GM19468 (cell line): ENCODE results near the gene EEF1AKMT3.
"Not testable (repeated sequence)": the region's sequence is repeated elsewhere in the genome, so short reads cannot be mapped to it uniquely, and the experiment has no call there.

Source experiments
- ATAC-seq: cut with Tn5 transposase; IDR thresholded peaks from one replicate; pipeline ENCODE4 v1.9.1; 2021; ENCODE audit warnings: mild to moderate bottlenecking, moderate library complexity, moderate number of reproducible peaks; ENCODE audit not compliant: unreplicated experiment; ENCODE audit errors: extremely low read depth

EEF1AKMT3 gene

DNA sequence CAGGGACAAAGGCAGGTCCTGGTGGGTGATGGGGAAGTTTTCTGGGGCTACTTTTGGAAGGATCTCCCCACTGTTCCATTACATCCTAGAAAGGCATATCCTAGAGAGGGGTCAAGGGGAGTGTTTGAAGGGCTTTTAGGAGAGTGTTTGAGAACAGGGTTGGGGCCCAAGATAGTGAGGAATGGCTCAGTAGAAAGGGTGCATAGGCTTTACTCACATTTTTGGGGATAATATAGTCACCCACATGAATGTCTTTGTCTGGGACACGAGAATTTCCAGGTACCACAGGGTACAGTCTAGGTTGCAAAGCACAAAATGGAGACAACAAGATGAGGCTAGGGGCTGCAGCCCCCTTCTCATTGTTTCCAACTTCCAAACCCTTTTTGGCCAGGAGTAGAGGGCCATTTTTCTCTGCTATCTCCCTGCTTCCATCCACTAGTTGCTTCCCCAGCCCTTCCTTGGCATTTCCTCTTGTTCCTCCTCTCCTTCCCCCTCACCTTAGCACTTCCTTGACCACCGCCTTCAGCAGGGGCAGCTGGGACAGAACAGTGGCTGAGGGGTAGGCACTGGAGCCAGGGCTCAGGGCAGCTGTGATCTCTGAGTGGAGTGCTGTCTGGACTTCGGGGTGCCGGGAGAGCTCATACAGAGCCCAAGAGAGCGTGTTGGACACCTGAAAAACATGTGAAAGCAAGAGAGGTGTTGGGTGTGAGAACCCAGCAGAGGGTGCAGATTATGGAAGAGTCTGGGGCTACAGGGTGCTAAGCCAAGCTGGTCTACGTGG is 8.3 kb upstream of the EEF1AKMT3 start:
- no peak for ATAC-seq

DNA sequence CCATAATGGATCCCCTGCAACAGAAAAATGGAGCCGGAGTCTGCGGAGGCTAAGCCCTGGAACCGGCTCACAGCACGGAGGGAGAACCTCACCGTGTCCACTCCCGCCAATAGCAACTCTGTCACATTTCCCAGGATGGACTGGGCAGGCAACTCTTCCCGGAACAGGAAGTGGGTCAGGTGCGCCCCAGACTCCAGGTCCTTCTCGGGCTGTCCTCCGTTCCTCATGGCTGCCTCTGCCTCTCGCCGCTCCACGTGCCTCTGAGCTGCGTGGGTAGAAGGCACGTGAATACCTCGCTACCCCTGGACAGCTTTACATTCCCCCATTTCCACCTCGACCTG is 7.8 kb upstream of the EEF1AKMT3 start:
- ATAC-seq, result no peak

DNA sequence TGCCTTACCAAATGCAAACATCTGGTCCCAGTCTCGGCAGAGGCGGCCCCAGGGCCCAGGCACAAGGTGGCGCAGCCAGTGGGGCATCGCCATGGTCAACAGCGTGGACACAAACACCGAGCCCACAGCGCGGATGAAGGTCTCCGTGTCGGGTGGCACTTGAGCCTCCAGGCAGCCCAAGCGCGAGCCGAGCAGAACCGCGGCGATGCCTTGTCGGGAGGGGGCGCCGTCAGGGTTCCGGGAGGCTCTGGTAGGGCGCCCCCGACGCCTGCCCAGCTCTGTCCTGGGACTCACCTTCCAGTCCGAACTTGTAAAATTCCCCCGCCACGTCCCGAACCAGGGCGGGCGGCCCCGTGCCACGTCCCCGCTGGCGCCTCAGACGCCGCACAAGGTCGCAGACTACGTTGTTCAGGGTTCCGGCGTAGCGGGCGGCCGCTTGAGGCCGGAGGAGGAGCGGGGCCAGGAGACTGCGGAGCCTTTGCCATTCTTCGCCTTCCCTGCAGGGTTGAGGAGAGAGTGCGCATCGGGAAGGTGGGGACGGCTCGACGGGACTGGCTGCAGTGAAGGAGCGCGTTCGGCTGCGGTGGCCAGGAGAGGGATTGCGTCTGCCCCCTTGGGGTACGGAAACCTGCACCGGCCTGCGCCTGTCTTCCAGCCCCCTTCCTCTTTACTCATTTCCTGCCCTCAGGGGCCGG is 7.3 kb upstream of the EEF1AKMT3 start:
- peak; percentile 63 for ATAC-seq

GRCh38 chr12:57765698-57766463 is 6.5 kb upstream of the EEF1AKMT3 start:
- ATAC-seq, result no peak

DNA sequence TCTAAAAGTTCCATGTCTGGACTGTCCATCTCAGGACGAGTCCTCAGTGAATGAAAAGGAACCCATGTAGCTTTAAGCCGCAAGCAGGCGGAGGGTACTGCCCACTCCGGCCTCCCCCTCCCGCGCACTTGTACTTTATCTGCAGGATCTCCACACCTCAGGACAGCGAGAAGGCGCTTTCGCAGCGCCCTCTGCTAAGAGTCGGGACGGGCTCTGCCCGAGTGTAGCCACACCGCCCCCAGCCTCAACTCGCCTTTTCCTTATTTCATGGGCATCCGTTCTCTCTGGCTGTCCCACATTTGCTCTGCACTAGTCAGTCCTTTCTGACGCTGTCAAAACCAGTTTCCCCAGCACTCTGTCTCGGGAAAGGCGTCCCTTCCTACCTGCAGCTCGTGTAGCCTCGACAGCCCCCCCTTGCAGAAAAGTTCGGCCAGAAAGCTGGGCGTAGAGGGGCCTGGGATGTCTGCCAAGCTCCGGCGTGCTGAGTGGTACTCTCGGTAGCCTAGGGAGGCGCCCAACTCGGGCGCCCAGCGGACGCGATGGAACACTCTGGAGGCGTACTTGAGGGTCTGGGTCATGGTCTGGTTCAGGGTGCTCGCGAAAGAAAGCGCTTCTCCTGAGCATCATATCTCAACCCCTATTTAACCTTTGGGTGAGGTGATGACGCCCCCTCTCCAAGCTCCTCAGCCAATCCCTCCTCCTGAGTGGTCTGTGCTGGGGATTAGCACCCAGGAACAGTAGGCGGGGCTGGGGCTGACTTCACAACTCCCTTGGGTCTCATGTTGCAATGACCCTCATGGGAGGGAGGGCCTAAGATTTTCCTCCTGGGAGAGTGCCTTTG is 5.7 kb upstream of the EEF1AKMT3 start, which contains the start of gene CYP27B1:
TSS of gene CYP27B1 (minus strand) at position 615 of the 841 bp plus-strand sequence. CDS start at position 578, 37 bp downstream.
- no peak for ATAC-seq

DNA sequence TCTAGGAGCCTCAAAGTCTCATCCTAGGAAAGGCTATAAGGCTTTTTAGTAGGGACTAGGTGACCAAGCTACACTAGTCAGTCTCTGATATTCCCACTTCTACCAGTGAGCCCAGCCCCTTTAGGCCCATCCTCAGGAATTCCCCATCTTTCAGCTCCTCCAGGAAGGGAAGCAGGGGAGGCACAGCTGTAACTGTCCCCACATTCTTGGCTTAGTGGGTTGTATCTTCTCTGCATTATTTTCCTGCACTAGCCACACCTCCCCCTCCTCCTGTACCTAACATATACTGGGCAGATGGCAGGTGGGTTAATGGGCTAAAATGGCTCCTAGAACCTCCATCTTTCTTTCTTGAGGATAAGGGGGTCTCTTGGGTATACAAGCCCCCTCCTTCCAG is 5.1 kb upstream of the EEF1AKMT3 start:
- no peak for ATAC-seq

GRCh38 chr12:57767876-57768275 is 4.5 kb upstream of the EEF1AKMT3 start:
- ATAC-seq, result no peak

- no peak for ATAC-seq
Observed at GRCh38 chr12:57769594-57769993, 2.8 kb upstream of the EEF1AKMT3 start.

GRCh38 chr12:57770734-57771133 is 1.7 kb upstream of the EEF1AKMT3 start:
- ATAC-seq, result no peak

GRCh38 chr12:57771236-57771872 is 1.1 kb upstream of the EEF1AKMT3 start:
- ATAC-seq, result peak; percentile 60

DNA sequence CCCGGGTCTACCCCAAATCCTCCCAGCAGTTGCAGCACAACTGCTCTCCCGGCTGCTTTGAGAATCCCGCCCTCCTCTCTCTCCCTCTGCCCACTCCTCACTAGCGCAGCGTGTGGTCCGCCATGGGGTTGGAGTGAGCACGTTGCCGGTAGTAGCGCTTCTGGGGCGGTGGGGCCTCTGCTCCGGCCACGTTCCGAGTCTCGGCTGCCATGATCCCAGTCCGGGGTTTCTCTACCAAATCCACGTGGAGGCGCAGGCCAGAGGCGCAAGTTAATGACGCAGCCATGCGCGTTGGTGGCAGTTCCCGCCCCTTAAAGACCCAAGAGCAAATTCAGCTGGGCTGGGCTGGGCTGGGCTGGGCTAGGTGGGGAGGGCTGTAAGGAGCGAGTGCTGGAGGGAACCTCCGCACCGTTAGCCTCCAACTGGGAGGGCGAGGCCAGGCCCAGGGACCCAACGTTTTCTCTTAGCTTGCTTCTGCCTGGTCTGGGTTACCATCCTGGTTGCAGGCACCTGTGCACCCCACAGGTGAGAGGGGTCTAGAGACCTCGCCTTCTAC is 463 bp upstream of the EEF1AKMT3 start, which contains the start of gene METTL1:
TSS of gene METTL1 (minus strand) at position 233 of the 556 bp plus-strand sequence. CDS start at position 211, 22 bp downstream.
- ATAC-seq, result peak; percentile 63

DNA sequence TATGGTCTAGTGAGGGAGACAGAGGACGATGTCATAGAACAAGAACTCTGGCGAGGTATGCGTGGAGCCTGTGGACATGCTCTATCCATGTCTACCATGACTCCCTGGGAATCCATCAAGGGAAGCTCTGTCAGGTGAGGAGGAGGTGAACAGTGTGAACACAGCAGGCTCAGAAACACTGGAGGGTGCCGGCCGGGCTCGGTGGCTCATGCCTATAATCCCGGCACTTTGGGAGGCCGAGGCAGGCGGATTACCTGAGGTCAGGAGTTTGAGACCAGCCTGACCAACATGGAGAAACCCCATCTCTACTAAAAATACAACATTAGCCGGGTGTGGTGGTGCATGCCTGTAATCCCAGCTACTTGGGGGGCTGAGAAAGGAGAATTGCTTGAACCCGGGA is 2.2 kb downstream of the EEF1AKMT3 start:
- not testable (repeated sequence) for ATAC-seq

DNA sequence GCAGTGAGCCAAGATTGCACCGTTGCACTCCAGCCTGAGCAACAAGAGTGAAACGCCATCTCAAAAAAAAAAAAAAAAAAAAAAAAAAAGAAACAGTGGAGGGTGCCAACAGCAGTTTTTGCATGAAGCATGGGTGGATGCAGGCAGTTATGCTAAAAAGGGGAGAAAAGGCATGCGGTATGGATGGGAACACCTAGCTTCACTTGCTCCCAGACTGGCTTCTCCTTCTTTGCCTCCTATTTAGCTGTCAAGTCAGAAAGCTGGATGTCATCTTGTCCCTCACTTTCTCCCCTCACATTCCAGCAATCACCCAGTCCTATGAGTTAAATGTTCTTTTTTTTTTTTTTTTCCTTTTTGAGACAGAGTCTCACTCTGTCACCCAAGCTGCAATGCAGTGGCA is 2.6 kb downstream of the EEF1AKMT3 start:
- no peak for ATAC-seq

- ATAC-seq, result no peak
Observed at GRCh38 chr12:57775563-57776246, 3.3 kb downstream of the EEF1AKMT3 start.

- ATAC-seq, result no peak
Observed at GRCh38 chr12:57776247-57776587, 3.8 kb downstream of the EEF1AKMT3 start.

DNA sequence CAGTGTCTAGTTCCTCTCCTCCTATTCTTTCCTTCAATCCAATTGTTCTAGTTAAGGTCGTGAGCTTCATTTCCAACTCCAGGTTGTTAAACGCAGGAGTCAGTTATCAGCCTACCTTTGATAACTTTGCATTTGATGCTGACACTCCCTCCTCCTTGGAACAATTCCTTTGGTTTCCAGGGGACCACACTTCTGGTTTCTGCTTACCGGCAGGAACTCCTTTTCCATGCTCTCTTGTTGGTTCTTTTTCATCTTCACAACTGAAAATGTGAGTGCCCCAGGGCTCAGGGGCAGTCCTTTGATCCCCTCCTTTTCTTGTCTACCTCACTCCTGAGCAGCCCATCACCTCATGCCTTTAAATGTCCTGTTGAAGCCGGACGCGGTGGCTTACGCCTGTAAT is 5.0 kb downstream of the EEF1AKMT3 start:
- no peak for ATAC-seq

DNA sequence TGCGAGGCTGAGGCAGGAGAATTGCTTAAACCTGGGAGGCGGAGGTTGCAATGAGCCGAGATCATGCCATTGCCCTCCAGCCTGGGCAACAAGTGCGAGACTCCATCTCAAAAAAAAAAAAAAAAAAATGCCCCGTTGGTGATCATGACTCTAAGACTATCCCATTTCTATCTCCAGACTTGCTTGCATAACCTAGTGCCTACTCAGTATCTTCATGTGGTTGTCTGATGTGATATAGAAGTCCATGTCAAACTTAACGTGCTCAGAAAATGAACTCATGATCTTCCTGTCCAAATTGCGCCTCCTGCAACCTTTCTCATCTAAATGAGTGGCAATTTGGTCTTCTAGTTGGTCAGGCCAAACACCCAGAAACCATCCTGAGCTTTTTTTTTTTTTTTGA is 5.5 kb downstream of the EEF1AKMT3 start:
- ATAC-seq, result no peak

- no peak for ATAC-seq
Observed at GRCh38 chr12:57779736-57780135, 7.3 kb downstream of the EEF1AKMT3 start.
